ENCODE results near the gene NXPH4.

Gene NXPH4

GRCh38 chr12:57262126-57262822, 45.7 kb downstream of the NXPH4 start:
- no peaks in the 10 kb centered on the region for H3K9me3 ChIP-seq (ENCODE audit: control insufficient read depth in 2 of 2, low read length in 2 of 2)
- no peak overlapping the region for H3K9ac ChIP-seq (ENCODE audit: low read length in 2 of 2)
- H3K4me1 ChIP-seq (ENCODE audit: control insufficient read depth, insufficient read depth, low read length): no peaks in the 10 kb centered on the region
- peaks cover 41 to 43% of the 10 kb centered on the region in 2 donors for H3K36me3 ChIP-seq (ENCODE audit: control insufficient read depth in 2 of 2, insufficient read depth in 2 of 2, low read length in 2 of 2)
- H3K27ac ChIP-seq (ENCODE audit: low read length): no peak overlapping the region
- H3K4me3 ChIP-seq (ENCODE audit: low read length in 2 of 2): no peak overlapping the region
- H3K27me3 ChIP-seq (ENCODE audit: control insufficient read depth in 1 of 2, insufficient read depth in 2 of 2, low read length in 2 of 2): no peaks in the 10 kb centered on the region

- Histone ChIP-seq H3K9me3 (ENCODE audit: control insufficient read depth in 2 of 2, low read length in 2 of 2) (no peaks in the 10 kb centered on the region), H3K27ac (ENCODE audit: low read length) (no peak overlapping the region), H3K9ac (ENCODE audit: low read length in 2 of 2) (no peak overlapping the region), H3K27me3 (ENCODE audit: control insufficient read depth in 1 of 2, insufficient read depth in 2 of 2, low read length in 2 of 2) (no peaks in the 10 kb centered on the region), H3K4me3 (ENCODE audit: low read length in 2 of 2) (no peak overlapping the region), H3K4me1 (ENCODE audit: control insufficient read depth, insufficient read depth, low read length) (no peaks in the 10 kb centered on the region), H3K36me3 (ENCODE audit: control insufficient read depth in 2 of 2, insufficient read depth in 2 of 2, low read length in 2 of 2) (peaks cover 37 to 38% of the 10 kb centered on the region in 2 donors)
These were observed 46.5 kb downstream of the NXPH4 start for GRCh38 chr12:57263096-57263495.

GRCh38 chr12:57266681-57267080, 50.1 kb downstream of the NXPH4 start:
- Histone ChIP-seq H3K4me1 (ENCODE audit: control insufficient read depth, insufficient read depth, low read length) (no peaks in the 10 kb centered on the region), H3K9ac (ENCODE audit: low read length in 2 of 2) (no peak overlapping the region), H3K36me3 (ENCODE audit: control insufficient read depth in 2 of 2, insufficient read depth in 2 of 2, low read length in 2 of 2) (peaks cover 36 to 38% of the 10 kb centered on the region in 2 donors)

GRCh38 chr12:57268264-57268663, 51.7 kb downstream of the NXPH4 start:
- H3K36me3 ChIP-seq (ENCODE audit: control insufficient read depth in 2 of 2, insufficient read depth in 2 of 2, low read length in 2 of 2): peaks cover 35 to 46% of the 10 kb centered on the region in 2 donors
- no peaks in the 10 kb centered on the region for H3K9me3 ChIP-seq (ENCODE audit: control insufficient read depth in 2 of 2, low read length in 2 of 2)
- H3K9ac ChIP-seq (ENCODE audit: low read length in 2 of 2): no peak overlapping the region
- no peaks in the 10 kb centered on the region for H3K4me1 ChIP-seq (ENCODE audit: control insufficient read depth, insufficient read depth, low read length)
- H3K4me3 ChIP-seq (ENCODE audit: low read length in 2 of 2): no peak overlapping the region
- no peak overlapping the region for H3K27ac ChIP-seq (ENCODE audit: low read length)
- no peaks in the 10 kb centered on the region for H3K27me3 ChIP-seq (ENCODE audit: control insufficient read depth in 1 of 2, insufficient read depth in 2 of 2, low read length in 2 of 2)

More at GRCh38 chr12:57266681-57267080, 50.1 kb downstream of the NXPH4 start:
- no peak overlapping the region for H3K4me3 ChIP-seq (ENCODE audit: low read length in 2 of 2)
- no peaks in the 10 kb centered on the region for H3K9me3 ChIP-seq (ENCODE audit: control insufficient read depth in 2 of 2, low read length in 2 of 2)
- no peak overlapping the region for H3K27ac ChIP-seq (ENCODE audit: low read length)
- no peaks in the 10 kb centered on the region for H3K27me3 ChIP-seq (ENCODE audit: control insufficient read depth in 1 of 2, insufficient read depth in 2 of 2, low read length in 2 of 2)

GRCh38 chr12:57270966-57271470, 54.4 kb downstream of the NXPH4 start:
- Histone ChIP-seq H3K36me3 (ENCODE audit: control insufficient read depth in 2 of 2, insufficient read depth in 2 of 2, low read length in 2 of 2) (peaks cover 40 to 51% of the 10 kb centered on the region in 2 donors), H3K27ac (ENCODE audit: low read length) (no peak overlapping the region), H3K9ac (ENCODE audit: low read length in 2 of 2) (no peak overlapping the region), H3K27me3 (ENCODE audit: control insufficient read depth in 1 of 2, insufficient read depth in 2 of 2, low read length in 2 of 2) (no peaks in the 10 kb centered on the region), H3K9me3 (ENCODE audit: control insufficient read depth in 2 of 2, low read length in 2 of 2) (no peaks in the 10 kb centered on the region), H3K4me1 (ENCODE audit: control insufficient read depth, insufficient read depth, low read length) (no peaks in the 10 kb centered on the region), H3K4me3 (ENCODE audit: low read length in 2 of 2) (no peak overlapping the region)

GRCh38 chr12:57272337-57273151, 56.0 kb downstream of the NXPH4 start:
- Histone ChIP-seq H3K9ac (ENCODE audit: low read length in 2 of 2) (no peak overlapping the region), H3K27me3 (ENCODE audit: control insufficient read depth in 1 of 2, insufficient read depth in 2 of 2, low read length in 2 of 2) (no peaks in the 10 kb centered on the region), H3K4me3 (ENCODE audit: low read length in 2 of 2) (no peak overlapping the region), H3K27ac (ENCODE audit: low read length) (no peak overlapping the region), H3K36me3 (ENCODE audit: control insufficient read depth in 2 of 2, insufficient read depth in 2 of 2, low read length in 2 of 2) (peaks cover 33 to 45% of the 10 kb centered on the region in 2 donors), H3K9me3 (ENCODE audit: control insufficient read depth in 2 of 2, low read length in 2 of 2) (no peaks in the 10 kb centered on the region), H3K4me1 (ENCODE audit: control insufficient read depth, insufficient read depth, low read length) (no peaks in the 10 kb centered on the region)

- H3K36me3 ChIP-seq (ENCODE audit: control insufficient read depth in 2 of 2, insufficient read depth in 2 of 2, low read length in 2 of 2): peaks cover 36 to 46% of the 10 kb centered on the region in 2 donors
- H3K27me3 ChIP-seq (ENCODE audit: control insufficient read depth in 1 of 2, insufficient read depth in 2 of 2, low read length in 2 of 2): no peaks in the 10 kb centered on the region
- no peaks in the 10 kb centered on the region for H3K9me3 ChIP-seq (ENCODE audit: control insufficient read depth in 2 of 2, low read length in 2 of 2)
- H3K27ac ChIP-seq (ENCODE audit: low read length): no peak overlapping the region
- H3K4me3 ChIP-seq (ENCODE audit: low read length in 2 of 2): no peak overlapping the region
- no peaks in the 10 kb centered on the region for H3K4me1 ChIP-seq (ENCODE audit: control insufficient read depth, insufficient read depth, low read length)
- H3K9ac ChIP-seq (ENCODE audit: low read length in 2 of 2): no peak overlapping the region
These were observed 56.9 kb downstream of the NXPH4 start for GRCh38 chr12:57273516-57273915.

Data from stomach smooth muscle (tissue), 2 donors.